Bronchial epithelial cell (primary cell): ENCODE data around the gene USP40. TPM values are rescaled to one million over a fixed set of nuclear protein-coding genes. Genes with fewer than 3 reads are reported as not detected.
A peak's percentile ranks its signal among the peaks of the same experiment; 100 is the strongest.

ENCODE experiments used
- DNase-seq: peaks from one replicate; pipeline ENCODE4 v3.0.0-alpha.2; 2010; ENCODE audit warnings: low read depth
- FAIRE-seq: peaks from 2 replicates; lab custom pipeline; 2011; peaks lifted over from hg19 to GRCh38; lab: Jason Lieb, UNC
- H3K27me3 ChIP-seq: 2 replicates; pipeline ENCODE4 v1.5.1; 2011; ENCODE audit warnings: low read length; ENCODE audit not compliant: control insufficient read depth, insufficient read depth
- H3K36me3 ChIP-seq: 2 replicates; pipeline ENCODE4 v1.5.1; 2011; ENCODE audit warnings: low read length; ENCODE audit not compliant: control insufficient read depth, insufficient read depth
- H3K4me3 ChIP-seq: 2 replicates; pipeline ENCODE4 v1.5.1; 2011; ENCODE audit warnings: mild to moderate bottlenecking, low read depth, low read length, control low read depth
- total RNA-seq: library from RNA; depleted of rRNA; stranded (reverse); fragments of >200 nt; gene quantifications from 2 replicates; pipeline ENCODE4 v1.2.1, GENCODE V29; 2014
- TF ChIP-seq, protein P1 (sequence below): IDR thresholded peaks from 2 replicates; pipeline ENCODE4 v1.5.1; 2011; ENCODE audit warnings: mild to moderate bottlenecking, moderate library complexity, low read length, control low read depth, inconsistent platforms; ENCODE audit not compliant: insufficient read depth, severe bottlenecking

Gene USP40
- total RNA-seq, 1 donor from 2014 or later, result 21.1 TPM

DNA sequence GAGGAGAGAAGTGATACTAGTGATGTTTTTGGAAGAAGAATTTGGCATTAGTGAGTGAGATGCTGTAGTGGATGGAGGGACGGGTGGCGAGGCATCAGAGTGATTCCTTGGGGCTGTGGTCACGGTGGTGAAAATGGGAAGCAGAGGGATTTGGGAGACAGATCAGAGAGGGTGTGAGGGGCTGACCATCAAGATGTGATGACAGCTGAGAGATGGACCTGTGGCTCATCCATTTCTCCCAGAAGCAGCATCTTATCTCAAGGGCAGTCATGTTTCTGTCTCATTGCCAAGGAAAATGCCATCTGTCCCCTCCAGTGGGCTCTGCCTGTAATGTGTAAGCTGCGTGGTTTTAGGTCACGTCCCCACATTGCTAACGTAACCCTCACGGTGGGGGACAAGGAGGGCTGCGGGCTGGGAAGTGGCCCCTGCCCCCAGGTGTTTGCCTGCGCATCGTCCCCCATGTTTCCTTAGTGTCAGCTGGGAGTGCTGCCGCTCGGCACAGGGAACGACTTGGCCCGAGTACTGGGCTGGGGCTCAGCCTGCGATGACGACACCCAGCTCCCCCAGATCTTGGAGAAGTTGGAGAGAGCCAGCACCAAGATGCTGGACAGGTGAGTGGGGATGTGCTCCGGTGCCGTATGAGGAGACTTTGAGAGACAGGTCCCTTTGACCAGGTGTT lies 121.3 kb downstream of the USP40 start:
- H3K36me3 ChIP-seq, result peaks cover 12% of the 10 kb centered on the region
- H3K27me3 ChIP-seq, result no peaks in the 10 kb centered on the region
- DNase-seq (no peak), FAIRE-seq (peak; percentile 50)
- TF ChIP-seq, protein P1, sequence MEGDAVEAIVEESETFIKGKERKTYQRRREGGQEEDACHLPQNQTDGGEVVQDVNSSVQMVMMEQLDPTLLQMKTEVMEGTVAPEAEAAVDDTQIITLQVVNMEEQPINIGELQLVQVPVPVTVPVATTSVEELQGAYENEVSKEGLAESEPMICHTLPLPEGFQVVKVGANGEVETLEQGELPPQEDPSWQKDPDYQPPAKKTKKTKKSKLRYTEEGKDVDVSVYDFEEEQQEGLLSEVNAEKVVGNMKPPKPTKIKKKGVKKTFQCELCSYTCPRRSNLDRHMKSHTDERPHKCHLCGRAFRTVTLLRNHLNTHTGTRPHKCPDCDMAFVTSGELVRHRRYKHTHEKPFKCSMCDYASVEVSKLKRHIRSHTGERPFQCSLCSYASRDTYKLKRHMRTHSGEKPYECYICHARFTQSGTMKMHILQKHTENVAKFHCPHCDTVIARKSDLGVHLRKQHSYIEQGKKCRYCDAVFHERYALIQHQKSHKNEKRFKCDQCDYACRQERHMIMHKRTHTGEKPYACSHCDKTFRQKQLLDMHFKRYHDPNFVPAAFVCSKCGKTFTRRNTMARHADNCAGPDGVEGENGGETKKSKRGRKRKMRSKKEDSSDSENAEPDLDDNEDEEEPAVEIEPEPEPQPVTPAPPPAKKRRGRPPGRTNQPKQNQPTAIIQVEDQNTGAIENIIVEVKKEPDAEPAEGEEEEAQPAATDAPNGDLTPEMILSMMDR, result no peak
- no peak overlapping the region for H3K4me3 ChIP-seq

DNA sequence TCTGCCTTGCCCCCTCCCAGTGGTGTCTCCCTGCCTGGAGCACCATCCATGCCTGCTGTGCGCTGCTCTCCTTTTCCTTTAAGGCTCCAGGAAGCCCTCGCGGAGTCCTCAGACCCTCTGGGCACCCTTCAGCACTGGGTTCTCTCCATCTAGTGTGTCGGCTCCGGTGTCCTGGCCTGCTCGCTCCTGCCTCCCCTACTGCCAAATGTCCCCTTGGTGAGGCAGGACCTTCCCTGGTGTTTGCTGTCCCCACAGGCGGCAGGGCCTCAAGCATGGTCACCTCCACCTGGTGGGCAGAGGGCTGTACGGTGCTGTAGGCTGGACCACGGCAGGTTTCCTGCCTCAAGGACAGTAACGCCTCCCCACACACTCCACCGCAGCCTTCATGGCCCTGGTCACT lies 122.1 kb downstream of the USP40 start:
- DNase-seq (no peak), FAIRE-seq (peak; percentile 72)
- Histone ChIP-seq H3K36me3 (peaks cover 8% of the 10 kb centered on the region), H3K27me3 (no peaks in the 10 kb centered on the region), H3K4me3 (no peak overlapping the region)
- TF ChIP-seq, protein P1, result no peak

DNA sequence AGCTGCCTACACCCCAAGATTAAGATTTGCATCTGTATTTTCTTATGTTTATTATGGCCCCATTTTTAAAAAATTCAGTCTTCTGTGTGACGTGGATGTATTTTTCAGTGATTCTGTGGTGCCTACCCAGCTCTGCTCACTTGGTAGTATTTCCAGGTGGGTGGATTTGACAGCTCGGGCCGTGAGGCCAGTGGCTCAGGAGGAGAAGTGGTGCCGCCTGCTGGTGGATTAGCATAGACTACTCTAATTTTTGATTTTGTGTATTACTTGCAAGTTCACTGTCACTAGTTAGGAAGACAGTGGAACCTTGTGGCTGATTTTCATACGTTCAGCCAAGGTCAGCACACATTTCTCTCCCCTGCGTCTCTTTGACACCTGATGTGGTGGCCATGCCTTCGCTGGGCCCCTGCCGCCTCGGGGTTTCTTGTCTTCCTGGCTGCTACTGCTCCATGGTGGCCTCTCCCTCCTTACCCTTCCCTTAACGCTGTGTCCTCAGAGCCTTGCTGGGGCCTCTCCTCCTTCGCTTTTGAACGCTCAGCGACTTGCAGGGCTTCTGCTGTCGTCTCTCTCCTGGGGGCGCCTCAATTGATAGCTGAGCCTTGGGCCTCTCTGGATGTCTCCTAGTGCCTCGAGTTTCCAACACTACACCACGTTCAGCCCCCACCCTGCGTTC lies 122.9 kb downstream of the USP40 start:
- TF ChIP-seq, protein P1, result peak; percentile 84
- H3K4me3 ChIP-seq, result no peak overlapping the region
- FAIRE-seq, result no peak
- DNase-seq, result peak; percentile 65
- no peaks in the 10 kb centered on the region for H3K27me3 ChIP-seq
- H3K36me3 ChIP-seq, result peaks cover 7% of the 10 kb centered on the region

DNA sequence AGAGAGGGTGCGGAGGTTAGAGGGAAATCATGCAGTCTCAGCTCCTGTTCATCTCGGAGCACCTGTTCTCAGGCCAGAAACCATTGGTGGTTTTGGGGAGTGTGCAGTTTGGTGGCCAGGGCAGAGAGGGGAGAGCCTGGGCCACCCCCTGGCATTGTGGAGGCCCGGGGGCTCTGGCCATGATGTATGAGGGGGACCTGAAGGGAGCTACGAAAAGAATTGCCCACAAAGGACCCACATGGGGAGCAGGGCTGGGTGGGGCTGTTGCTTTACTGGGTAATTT lies 124.6 kb downstream of the USP40 start:
- TF ChIP-seq, protein P1, result no peak
- Histone ChIP-seq H3K27me3 (no peaks in the 10 kb centered on the region), H3K4me3 (no peak overlapping the region), H3K36me3 (peaks cover 11% of the 10 kb centered on the region)
- no peak for FAIRE-seq
- no peak for DNase-seq

DNA sequence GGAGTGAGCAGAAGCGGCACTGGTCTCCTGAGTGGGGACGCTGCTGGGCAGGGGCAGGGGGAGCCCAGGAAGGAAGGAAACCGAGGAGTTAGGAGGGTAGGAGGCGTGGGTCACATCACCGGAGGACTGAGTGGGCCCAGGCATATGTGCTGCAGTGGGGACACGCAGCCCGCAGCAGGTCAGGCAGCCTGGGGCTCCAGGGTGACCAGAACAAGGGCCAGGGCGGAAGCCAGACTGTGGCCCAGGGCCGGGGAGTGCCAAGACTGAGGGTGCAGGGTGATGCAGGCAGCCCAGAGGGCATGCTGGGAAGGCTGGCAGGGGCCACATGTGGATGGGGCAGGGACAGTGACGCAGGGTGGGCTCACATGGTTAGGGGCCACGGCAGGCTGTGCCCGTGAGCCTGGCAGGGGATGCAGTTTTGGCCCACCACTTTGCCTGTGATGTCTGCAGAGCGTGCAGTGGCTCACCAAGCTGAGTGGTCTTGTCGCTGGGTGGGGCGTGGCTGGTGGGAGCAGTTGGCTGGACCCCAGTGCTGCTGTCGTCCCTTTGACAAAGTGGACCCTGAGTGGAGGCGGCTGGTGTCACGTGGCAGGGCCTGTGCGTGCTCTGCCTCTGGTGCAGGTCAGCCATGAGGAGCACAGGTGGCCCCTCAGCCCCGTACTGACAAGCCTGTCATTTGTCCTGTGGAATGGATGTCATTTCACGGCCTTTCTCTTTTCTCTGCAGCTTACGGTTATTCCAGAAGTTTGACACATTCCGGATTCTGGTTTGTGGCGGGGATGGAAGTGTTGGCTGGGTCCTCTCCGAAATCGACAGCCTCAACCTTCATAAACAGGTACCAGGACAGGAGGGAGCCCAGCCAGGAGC lies 125.2 kb downstream of the USP40 start:
- TF ChIP-seq, protein P1, result no peak
- H3K36me3 ChIP-seq, result peaks cover 11% of the 10 kb centered on the region
- no peak overlapping the region for H3K4me3 ChIP-seq
- DNase-seq (no peak), FAIRE-seq (no peak)
- no peaks in the 10 kb centered on the region for H3K27me3 ChIP-seq
